HL-60 (cell line): Measurements from ENCODE around the gene SCN2A.

Source experiments
- DNase-seq, 2 experiments: peaks; one replicate each; pipeline ENCODE4 v3.0.0-alpha.2; 2010 to 2020; ENCODE audit warnings: low read depth in 1 of 2, low spot score in 1 of 2
- H3K27ac ChIP-seq: fragments of 250-450 bp; sonication (Bioruptor Pico); replicated peaks from 2 replicates; pipeline ENCODE4 v1.5.1; 2020; ENCODE audit warnings: mild to moderate bottlenecking, moderate library complexity
- H3K27me3 ChIP-seq: fragments of 250-450 bp; sonication (Bioruptor Pico); 2 replicates; pipeline ENCODE4 v1.5.1; 2021; ENCODE audit warnings: mild to moderate bottlenecking, moderate library complexity; ENCODE audit not compliant: insufficient read depth, poor library complexity, severe bottlenecking
- H3K4me3 ChIP-seq: replicated peaks from 2 replicates; pipeline ENCODE4 v1.5.1; 2011; ENCODE audit warnings: mild to moderate bottlenecking, control low read depth, low read length; ENCODE audit not compliant: insufficient read depth
- GABPA ChIP-seq: IDR thresholded peaks from 2 replicates; pipeline ENCODE4 v1.6.1; 2012; ENCODE audit warnings: low read depth
- POLR2AphosphoS5 ChIP-seq: IDR thresholded peaks from 2 replicates; pipeline ENCODE4 v1.6.1; 2012; ENCODE audit warnings: low read depth
- SPI1 ChIP-seq: IDR thresholded peaks from 2 replicates; pipeline ENCODE4 v1.6.1; 2012; ENCODE audit warnings: low read depth, mild to moderate bottlenecking, borderline replicate concordance
- TF ChIP-seq, protein P1 (sequence below): IDR thresholded peaks from one replicate; pipeline ENCODE4 v1.5.1; 2011; ENCODE audit warnings: low read length, control low read depth, inconsistent platforms; ENCODE audit not compliant: insufficient read depth
- TF ChIP-seq, protein P2 (sequence below): IDR thresholded peaks from 2 replicates; pipeline ENCODE4 v1.6.1; 2012; ENCODE audit warnings: low read depth; ENCODE audit not compliant: insufficient replicate concordance

The SCN2A gene

DNA sequence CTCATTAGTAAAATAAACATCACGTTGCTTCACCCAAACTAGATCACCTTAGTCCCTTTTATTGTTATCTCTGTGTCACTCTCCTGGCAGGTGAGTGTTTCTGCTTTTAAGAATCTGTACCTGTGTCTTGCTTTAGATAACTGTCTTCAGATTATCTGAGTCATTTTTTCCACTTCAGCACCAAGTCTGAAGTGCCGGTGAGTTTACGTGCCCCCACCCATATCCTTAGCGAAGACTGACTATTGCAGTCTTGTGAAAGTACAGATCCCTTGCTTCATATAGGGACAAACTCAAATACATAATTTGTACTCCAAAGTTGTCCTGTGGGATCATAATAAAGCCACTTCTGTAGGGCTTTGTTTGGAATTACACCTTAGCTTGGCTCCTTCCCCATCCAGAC, 41.1 kb downstream of the SCN2A start:
- H3K27ac ChIP-seq: no peak overlapping the region
- no peak for DNase-seq
- no peaks in the 10 kb centered on the region for H3K27me3 ChIP-seq
- TF ChIP-seq, protein P1, sequence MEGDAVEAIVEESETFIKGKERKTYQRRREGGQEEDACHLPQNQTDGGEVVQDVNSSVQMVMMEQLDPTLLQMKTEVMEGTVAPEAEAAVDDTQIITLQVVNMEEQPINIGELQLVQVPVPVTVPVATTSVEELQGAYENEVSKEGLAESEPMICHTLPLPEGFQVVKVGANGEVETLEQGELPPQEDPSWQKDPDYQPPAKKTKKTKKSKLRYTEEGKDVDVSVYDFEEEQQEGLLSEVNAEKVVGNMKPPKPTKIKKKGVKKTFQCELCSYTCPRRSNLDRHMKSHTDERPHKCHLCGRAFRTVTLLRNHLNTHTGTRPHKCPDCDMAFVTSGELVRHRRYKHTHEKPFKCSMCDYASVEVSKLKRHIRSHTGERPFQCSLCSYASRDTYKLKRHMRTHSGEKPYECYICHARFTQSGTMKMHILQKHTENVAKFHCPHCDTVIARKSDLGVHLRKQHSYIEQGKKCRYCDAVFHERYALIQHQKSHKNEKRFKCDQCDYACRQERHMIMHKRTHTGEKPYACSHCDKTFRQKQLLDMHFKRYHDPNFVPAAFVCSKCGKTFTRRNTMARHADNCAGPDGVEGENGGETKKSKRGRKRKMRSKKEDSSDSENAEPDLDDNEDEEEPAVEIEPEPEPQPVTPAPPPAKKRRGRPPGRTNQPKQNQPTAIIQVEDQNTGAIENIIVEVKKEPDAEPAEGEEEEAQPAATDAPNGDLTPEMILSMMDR: no peak
- no peak for TF ChIP-seq POLR2AphosphoS5
- no peak for TF ChIP-seq GABPA
- TF ChIP-seq SPI1: no peak
- TF ChIP-seq, protein P2, sequence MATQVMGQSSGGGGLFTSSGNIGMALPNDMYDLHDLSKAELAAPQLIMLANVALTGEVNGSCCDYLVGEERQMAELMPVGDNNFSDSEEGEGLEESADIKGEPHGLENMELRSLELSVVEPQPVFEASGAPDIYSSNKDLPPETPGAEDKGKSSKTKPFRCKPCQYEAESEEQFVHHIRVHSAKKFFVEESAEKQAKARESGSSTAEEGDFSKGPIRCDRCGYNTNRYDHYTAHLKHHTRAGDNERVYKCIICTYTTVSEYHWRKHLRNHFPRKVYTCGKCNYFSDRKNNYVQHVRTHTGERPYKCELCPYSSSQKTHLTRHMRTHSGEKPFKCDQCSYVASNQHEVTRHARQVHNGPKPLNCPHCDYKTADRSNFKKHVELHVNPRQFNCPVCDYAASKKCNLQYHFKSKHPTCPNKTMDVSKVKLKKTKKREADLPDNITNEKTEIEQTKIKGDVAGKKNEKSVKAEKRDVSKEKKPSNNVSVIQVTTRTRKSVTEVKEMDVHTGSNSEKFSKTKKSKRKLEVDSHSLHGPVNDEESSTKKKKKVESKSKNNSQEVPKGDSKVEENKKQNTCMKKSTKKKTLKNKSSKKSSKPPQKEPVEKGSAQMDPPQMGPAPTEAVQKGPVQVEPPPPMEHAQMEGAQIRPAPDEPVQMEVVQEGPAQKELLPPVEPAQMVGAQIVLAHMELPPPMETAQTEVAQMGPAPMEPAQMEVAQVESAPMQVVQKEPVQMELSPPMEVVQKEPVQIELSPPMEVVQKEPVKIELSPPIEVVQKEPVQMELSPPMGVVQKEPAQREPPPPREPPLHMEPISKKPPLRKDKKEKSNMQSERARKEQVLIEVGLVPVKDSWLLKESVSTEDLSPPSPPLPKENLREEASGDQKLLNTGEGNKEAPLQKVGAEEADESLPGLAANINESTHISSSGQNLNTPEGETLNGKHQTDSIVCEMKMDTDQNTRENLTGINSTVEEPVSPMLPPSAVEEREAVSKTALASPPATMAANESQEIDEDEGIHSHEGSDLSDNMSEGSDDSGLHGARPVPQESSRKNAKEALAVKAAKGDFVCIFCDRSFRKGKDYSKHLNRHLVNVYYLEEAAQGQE: no peak
- no peak overlapping the region for H3K4me3 ChIP-seq

DNA sequence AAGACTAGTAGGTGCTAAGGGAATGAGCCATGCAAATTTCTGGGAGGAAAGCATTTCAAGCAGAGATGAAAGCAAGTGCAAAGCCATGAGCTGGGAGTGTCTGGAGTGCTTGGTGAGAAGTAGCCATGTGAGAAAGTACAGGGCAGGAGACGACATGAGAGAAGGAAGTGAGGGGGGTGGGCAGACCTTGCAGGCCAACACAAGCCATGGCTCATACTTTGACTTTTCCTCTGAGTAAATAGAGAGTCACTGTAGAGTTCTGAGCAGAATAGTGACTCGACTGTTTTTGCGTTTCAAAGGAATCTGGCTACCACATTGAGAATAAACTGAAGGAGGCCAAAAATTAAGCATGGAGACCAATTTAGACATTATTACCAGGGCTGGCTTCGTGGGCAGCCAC, 42.2 kb downstream of the SCN2A start:
- DNase-seq: no peak
- TF ChIP-seq SPI1 (no peak), GABPA (no peak), POLR2AphosphoS5 (no peak)
- TF ChIP-seq, protein P2: no peak
- TF ChIP-seq, protein P1: no peak
- H3K27ac ChIP-seq: no peak overlapping the region
- H3K27me3 ChIP-seq: no peaks in the 10 kb centered on the region
- H3K4me3 ChIP-seq: no peak overlapping the region

DNA sequence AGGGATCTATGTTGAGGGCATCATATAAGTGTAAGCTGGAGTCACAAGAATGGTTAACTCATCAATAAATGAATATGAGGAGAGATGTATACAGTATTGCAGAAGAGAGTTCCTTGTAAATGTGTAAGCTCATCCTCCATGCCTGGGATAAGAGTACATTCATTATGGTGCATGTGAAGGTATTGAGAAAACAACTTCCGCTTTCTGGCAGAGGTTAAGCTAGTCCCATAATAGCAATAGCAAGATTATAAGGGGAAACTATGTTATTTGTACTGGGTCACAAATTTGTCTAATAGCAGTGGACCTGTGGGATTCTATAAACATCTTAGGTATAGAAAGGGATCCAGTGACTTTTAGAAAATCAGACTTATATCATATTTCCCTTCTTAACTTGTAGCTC, 44.1 kb downstream of the SCN2A start:
- Histone ChIP-seq H3K27me3 (no peaks in the 10 kb centered on the region), H3K27ac (no peak overlapping the region), H3K4me3 (no peak overlapping the region)
- DNase-seq: no peak
- TF ChIP-seq SPI1 (no peak), GABPA (no peak), POLR2AphosphoS5 (no peak)
- TF ChIP-seq, protein P2: no peak
- TF ChIP-seq, protein P1: no peak
